Muscle of leg (tissue), 11 donors: Measurements from ENCODE around the gene GALNT17. TPM values are rescaled to one million over a fixed set of nuclear protein-coding genes. Genes with fewer than 3 reads are reported as not detected.

Source experiments
- DNase-seq: peaks from one replicate; pipeline ENCODE4 v3.0.0; 2013
- H3K27ac ChIP-seq: one replicate; pipeline ENCODE4 v1.5.1; 2013; ENCODE audit warnings: mild to moderate bottlenecking, low read length, control low read depth
- H3K27me3 ChIP-seq: one replicate; pipeline ENCODE4 v1.6.1; 2013; ENCODE audit warnings: low read length; ENCODE audit not compliant: control insufficient read depth, insufficient read depth
- H3K36me3 ChIP-seq: one replicate; pipeline ENCODE4 v1.6.1; 2013; ENCODE audit warnings: low read length; ENCODE audit not compliant: control insufficient read depth, insufficient read depth
- H3K4me1 ChIP-seq: one replicate; pipeline ENCODE4 v1.6.1; 2013; ENCODE audit warnings: low read length; ENCODE audit not compliant: control insufficient read depth, insufficient read depth
- H3K4me3 ChIP-seq: one replicate; pipeline ENCODE4 v1.5.1; 2013; ENCODE audit warnings: low read length, control low read depth
- H3K9me3 ChIP-seq: replicated peaks from 2 replicates; pipeline ENCODE4 v1.6.1; 2013; ENCODE audit warnings: low read depth, low read length; ENCODE audit not compliant: control insufficient read depth
- WGBS: methylation state at CpG from one replicate; pipeline ENCODE4 v1.1.5; 2013; ENCODE audit warnings: missing lambda C conversion rate; ENCODE audit not compliant: insufficient coverage; 5-methylcytosine and 5-hydroxymethylcytosine counted together
- polyA plus RNA-seq, 8 donors: library from polyadenylated mRNA; unstranded; fragments of 120-200 nt; gene quantifications; one replicate each; pipeline versions ENCODE4 v1.2.1 to v1.2.3, GENCODE V29; 2013; ENCODE audit warnings: inconsistent platforms in 1 of 8, low replicate concordance in 1 of 8; ENCODE audit not compliant: insufficient read length in 8 of 8, insufficient read depth in 1 of 8
- total RNA-seq: library from RNA; stranded (reverse); fragments of 120-200 nt; gene quantifications from one replicate; pipeline ENCODE4 v1.2.4, GENCODE V29; 2013

Gene GALNT17
- total and polyA plus RNA-seq, 9 donors = 22.5 to 40.0 (median 29.5) TPM

DNA sequence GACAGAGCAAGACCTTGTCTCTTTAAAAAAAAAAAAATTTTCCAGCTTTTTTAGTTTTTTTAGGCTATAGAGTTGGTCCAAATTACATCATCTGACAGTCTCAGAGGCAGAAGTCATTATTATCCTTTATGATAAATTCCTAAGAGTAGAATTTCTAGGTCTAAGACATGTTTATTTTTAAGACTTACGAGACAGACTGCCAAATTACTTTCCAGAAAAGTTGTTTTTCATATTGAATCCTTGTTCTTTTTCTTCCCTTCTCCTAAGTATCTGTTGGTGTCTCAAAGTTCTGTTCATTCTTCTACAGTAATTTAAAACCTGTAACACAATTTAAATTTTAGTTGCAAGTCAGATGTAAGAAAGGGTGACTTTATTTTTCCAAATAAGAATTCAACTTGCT lies 421.4 kb downstream of the GALNT17 start:
- no CpG with 5 or more reads among the region's 1 CpG for WGBS
- DNase-seq = peak; percentile 83

DNA sequence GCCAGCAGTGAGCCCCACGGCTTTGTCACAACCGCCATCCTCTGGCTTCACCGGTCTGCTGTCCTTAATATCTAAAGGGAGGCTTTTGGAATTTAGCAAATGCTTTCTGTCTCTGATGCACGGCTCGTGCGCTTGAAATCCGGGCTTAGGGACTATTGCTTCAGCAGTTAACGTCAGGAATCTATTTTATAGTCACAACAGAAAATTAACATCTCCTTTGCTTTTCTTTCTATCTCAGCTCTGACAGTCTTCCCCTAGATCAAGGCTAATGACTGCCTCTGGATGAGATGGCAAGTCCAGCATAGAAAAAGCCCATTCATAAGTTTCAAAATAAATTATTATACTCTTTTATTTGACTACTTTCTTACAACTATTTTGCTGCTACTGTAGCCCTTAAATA lies 423.8 kb downstream of the GALNT17 start:
- Histone ChIP-seq H3K27ac (no peak overlapping the region), H3K36me3 (no peaks in the 10 kb centered on the region), H3K27me3 (no peaks in the 10 kb centered on the region), H3K4me1 (peaks cover 13% of the 10 kb centered on the region), H3K4me3 (no peak overlapping the region), H3K9me3 (peaks cover 7% of the 10 kb centered on the region)
- DNase-seq = no peak
- WGBS = 83% methylated on average over 6 of the region's 8 CpGs

More for the DNA sequence above, 421.4 kb downstream of the GALNT17 start:
- Histone ChIP-seq H3K4me3 (no peak overlapping the region), H3K36me3 (no peaks in the 10 kb centered on the region), H3K27me3 (no peaks in the 10 kb centered on the region), H3K27ac (peak overlapping the region; percentile 69), H3K9me3 (peaks cover 8% of the 10 kb centered on the region), H3K4me1 (peaks cover 5% of the 10 kb centered on the region)

DNA sequence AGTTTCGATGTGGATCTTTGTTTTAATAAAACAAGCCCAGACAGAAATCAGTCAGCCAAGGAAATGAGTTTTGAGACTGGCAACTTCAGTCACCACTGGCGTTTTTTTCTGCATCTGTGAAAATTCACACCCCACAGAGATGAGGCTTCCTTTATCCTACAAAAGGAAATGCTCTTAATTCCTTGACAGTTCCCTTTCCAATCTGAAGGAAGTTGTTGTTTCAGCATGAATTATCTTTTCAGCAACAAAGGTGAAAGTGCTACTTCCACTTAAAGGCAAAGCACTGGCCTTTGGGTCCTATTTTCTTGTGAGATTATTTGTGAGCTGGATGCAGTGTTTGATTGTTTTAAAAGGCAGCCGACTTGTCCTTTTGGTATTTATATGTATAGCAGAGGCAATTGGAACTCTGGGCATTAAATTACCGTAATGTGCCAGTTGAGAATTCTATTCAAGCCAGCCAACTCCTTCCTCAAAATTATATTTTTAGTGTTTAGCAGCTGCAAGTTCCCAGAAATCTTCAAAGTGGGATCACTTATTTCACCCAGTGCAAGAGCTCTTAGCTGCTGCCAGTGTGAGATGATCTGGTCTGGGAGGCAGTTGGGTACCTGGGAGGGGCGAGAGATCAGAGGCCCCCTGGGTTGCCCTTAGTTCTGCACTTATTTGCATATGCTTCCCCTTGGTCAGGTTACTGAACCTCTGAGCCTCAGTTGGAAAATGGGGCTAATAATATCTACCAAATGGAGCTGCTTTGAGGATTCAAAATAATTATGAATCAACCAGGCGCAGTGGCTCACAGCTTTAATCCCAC lies 427.1 kb downstream of the GALNT17 start:
- H3K9me3 ChIP-seq = no peaks in the 10 kb centered on the region
- WGBS = no CpG with 5 or more reads among the region's 6 CpGs
- no peaks in the 10 kb centered on the region for H3K27me3 ChIP-seq
- H3K4me3 ChIP-seq = no peak overlapping the region
- H3K4me1 ChIP-seq = peaks cover 8% of the 10 kb centered on the region
- peak; percentile 77 for DNase-seq
- no peaks in the 10 kb centered on the region for H3K36me3 ChIP-seq
- H3K27ac ChIP-seq = peak overlapping the region; percentile 47

GRCh38 chr7:71560354-71560995 lies 428.5 kb downstream of the GALNT17 start:
- 75% methylated on average over 6 of the region's 10 CpGs for WGBS
- no peak for DNase-seq
- H3K36me3 ChIP-seq = no peaks in the 10 kb centered on the region
- H3K9me3 ChIP-seq = no peaks in the 10 kb centered on the region
- H3K4me1 ChIP-seq = peaks cover 8% of the 10 kb centered on the region
- H3K27me3 ChIP-seq = no peaks in the 10 kb centered on the region
- H3K27ac ChIP-seq = no peak overlapping the region
- no peak overlapping the region for H3K4me3 ChIP-seq

- WGBS = 80% methylated on average over 4 of the region's 6 CpGs
- Histone ChIP-seq H3K27ac (no peak overlapping the region), H3K36me3 (no peaks in the 10 kb centered on the region), H3K4me3 (no peak overlapping the region), H3K27me3 (no peaks in the 10 kb centered on the region), H3K9me3 (no peaks in the 10 kb centered on the region), H3K4me1 (peaks cover 8% of the 10 kb centered on the region)
- DNase-seq = no peak
Observed at GRCh38 chr7:71563276-71563675, 431.3 kb downstream of the GALNT17 start.

GRCh38 chr7:71566376-71566775 lies 434.4 kb downstream of the GALNT17 start:
- no peaks in the 10 kb centered on the region for H3K9me3 ChIP-seq
- H3K4me3 ChIP-seq = no peak overlapping the region
- no peaks in the 10 kb centered on the region for H3K36me3 ChIP-seq
- H3K27me3 ChIP-seq = no peaks in the 10 kb centered on the region
- H3K27ac ChIP-seq = no peak overlapping the region
- DNase-seq = no peak
- H3K4me1 ChIP-seq = no peaks in the 10 kb centered on the region
- 78% methylated on average over 5 of the region's 8 CpGs for WGBS

GRCh38 chr7:71566991-71567390 lies 435.0 kb downstream of the GALNT17 start:
- 92% methylated on average over 5 of the region's 6 CpGs for WGBS
- Histone ChIP-seq H3K36me3 (no peaks in the 10 kb centered on the region), H3K4me3 (no peak overlapping the region), H3K27ac (no peak overlapping the region), H3K4me1 (no peaks in the 10 kb centered on the region), H3K9me3 (no peaks in the 10 kb centered on the region), H3K27me3 (no peaks in the 10 kb centered on the region)
- DNase-seq = no peak

DNA sequence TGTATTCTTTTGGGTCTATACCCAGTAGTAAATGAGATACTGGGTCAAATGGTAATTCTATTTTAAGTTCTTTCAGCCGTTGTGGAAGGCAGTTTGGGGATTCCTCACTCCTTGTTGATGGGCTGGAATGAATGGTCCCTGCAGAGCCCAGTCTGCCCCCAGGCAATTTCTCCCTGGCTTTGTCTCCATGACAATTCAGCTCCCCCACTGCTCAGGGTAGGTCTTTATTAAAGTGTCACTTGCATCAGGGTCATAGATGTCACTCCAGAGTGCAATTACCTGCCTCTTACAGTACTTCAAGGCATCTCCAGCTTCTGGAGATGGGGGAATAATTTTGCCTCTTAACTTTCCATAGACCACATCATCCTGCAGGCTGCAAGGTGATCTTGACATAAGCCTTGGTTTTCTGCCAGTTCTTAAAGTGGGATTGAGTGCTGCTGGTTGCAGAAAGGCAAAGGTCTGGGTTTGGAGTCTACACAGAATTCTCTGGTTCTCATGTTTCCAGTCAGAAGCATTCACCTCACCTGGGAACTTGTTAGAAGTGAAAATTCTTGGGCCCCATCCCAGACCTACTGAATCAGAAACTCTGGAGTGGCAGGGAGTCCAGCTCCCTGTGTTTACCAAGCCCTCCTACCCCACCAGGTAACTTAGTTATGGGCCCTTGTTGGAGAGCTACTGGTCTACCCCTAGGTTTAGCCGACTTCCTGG lies 442.4 kb downstream of the GALNT17 start:
- Histone ChIP-seq H3K4me1 (no peaks in the 10 kb centered on the region), H3K27ac (no peak overlapping the region), H3K27me3 (no peaks in the 10 kb centered on the region), H3K36me3 (no peaks in the 10 kb centered on the region), H3K9me3 (no peaks in the 10 kb centered on the region), H3K4me3 (no peak overlapping the region)
- no peak for DNase-seq
- WGBS = 88% methylated on average over 1 of the region's 2 CpGs

GRCh38 chr7:71580027-71580426 lies 448.1 kb downstream of the GALNT17 start:
- no peak overlapping the region for H3K4me3 ChIP-seq
- no peak for DNase-seq
- H3K36me3 ChIP-seq = no peaks in the 10 kb centered on the region
- no peak overlapping the region for H3K27ac ChIP-seq
- no peaks in the 10 kb centered on the region for H3K9me3 ChIP-seq
- H3K4me1 ChIP-seq = no peaks in the 10 kb centered on the region
- no peaks in the 10 kb centered on the region for H3K27me3 ChIP-seq
- WGBS = no CpG with 5 or more reads among the region's 1 CpG

DNA sequence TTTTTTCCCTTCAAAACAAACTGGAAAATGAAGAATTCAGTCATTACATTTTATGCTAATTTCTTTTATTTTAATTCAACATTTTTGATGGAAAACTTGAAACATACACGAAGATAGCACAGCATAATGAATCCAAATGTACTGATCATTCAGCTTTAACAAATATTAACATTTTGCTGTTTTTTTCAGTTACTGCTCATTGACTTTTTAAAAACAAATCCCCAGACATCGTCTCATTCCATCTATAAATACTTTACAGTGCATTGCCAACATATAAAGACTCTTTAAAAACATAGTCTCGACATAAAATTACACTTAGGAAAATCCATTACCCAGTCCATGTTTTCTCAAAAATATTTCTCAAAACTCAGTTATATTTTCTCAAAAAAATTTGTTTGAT lies 452.3 kb downstream of the GALNT17 start:
- Histone ChIP-seq H3K27ac (no peak overlapping the region), H3K27me3 (no peaks in the 10 kb centered on the region), H3K4me1 (no peaks in the 10 kb centered on the region), H3K36me3 (no peaks in the 10 kb centered on the region), H3K4me3 (no peak overlapping the region), H3K9me3 (peaks cover 2% of the 10 kb centered on the region)
- DNase-seq = peak; percentile 71
- 0% methylated on average over 1 of the region's 3 CpGs for WGBS
